Cardiac fibroblast (primary cell): ENCODE results near the gene DNALI1.

ENCODE experiments used
- DNase-seq, 2 donors: peaks; one replicate each; pipeline versions ENCODE4 v3.0.0 to v3.0.0-alpha.2; 2010; ENCODE audit warnings: low read depth in 2 of 2
- H3K4me3 ChIP-seq, 2 donors: replicated peaks in 1 of 2; 1 replicate in 1 of 2; 2 replicates in 1 of 2; pipeline ENCODE4 v1.5.1; 2011; ENCODE audit warnings: low read depth in 2 of 2, low read length in 2 of 2, mild to moderate bottlenecking in 2 of 2, moderate library complexity in 1 of 2
- TF ChIP-seq, protein P1 (sequence below): IDR thresholded peaks from one replicate; pipeline ENCODE4 v1.5.1; 2011; ENCODE audit warnings: low read depth, mild to moderate bottlenecking, low read length, inconsistent platforms

The DNALI1 gene

DNA sequence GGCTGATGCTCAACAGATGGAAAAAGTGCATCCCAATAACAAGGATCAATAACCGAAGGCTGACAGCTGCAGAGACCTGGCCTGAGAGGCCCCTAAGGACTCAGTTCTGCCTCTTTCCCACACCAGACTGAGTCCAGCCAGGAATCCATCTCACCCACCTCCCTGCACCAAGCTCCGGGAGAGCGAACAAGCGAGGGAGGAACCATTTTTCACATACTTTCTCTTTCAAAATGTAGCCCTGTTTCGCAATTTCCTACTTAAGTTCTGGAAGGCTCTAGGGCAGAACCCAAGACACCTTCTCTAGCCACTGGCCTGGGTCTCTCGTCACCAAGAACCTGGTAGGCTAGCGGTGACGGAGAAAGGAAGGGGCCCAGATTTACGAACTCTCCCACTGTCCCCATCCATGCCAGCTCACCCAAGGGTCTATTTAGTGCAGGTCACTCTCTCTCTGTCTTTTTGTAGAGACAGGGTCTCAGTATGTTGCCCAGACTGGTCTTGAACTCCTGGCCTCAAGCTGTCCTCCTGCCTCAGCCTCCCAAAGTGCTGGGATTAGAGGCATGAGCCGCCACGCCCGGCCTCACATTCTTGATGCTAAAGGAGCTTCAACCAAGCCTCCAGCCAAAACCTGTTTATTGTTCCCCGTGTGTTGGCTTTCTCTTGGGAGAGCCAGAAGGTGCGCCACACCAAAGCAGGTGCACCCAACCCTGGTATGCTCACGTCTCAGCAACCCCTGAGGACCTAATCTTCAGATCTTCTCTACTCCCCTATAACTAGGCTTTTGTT lies 49.9 kb downstream of the DNALI1 start:
- peak; percentile 44 to 75 for DNase-seq
- TF ChIP-seq, protein P1, sequence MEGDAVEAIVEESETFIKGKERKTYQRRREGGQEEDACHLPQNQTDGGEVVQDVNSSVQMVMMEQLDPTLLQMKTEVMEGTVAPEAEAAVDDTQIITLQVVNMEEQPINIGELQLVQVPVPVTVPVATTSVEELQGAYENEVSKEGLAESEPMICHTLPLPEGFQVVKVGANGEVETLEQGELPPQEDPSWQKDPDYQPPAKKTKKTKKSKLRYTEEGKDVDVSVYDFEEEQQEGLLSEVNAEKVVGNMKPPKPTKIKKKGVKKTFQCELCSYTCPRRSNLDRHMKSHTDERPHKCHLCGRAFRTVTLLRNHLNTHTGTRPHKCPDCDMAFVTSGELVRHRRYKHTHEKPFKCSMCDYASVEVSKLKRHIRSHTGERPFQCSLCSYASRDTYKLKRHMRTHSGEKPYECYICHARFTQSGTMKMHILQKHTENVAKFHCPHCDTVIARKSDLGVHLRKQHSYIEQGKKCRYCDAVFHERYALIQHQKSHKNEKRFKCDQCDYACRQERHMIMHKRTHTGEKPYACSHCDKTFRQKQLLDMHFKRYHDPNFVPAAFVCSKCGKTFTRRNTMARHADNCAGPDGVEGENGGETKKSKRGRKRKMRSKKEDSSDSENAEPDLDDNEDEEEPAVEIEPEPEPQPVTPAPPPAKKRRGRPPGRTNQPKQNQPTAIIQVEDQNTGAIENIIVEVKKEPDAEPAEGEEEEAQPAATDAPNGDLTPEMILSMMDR: no peak
- no peak overlapping the region for H3K4me3 ChIP-seq

DNA sequence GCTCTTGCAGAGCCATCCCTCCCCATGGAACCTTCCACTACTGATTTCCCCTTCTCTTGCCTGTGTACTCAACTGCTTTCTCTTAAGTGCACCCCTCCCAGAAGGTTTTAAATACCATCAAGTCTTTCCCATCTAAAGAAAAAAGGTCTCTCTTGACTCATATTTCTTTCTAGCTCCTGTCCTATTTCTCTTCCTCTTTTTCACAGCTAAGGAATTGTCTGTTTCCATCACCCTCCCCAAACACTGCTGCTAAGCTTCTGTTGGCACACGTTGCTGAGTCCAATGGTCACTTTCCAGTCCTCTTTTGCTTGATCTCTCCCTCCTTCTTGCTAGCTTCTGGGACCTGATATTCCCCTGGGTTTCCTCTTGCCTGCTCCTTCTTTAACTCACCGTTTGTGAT lies 52.3 kb downstream of the DNALI1 start:
- no peak for DNase-seq
- H3K4me3 ChIP-seq: no peak overlapping the region
- TF ChIP-seq, protein P1: no peak

DNA sequence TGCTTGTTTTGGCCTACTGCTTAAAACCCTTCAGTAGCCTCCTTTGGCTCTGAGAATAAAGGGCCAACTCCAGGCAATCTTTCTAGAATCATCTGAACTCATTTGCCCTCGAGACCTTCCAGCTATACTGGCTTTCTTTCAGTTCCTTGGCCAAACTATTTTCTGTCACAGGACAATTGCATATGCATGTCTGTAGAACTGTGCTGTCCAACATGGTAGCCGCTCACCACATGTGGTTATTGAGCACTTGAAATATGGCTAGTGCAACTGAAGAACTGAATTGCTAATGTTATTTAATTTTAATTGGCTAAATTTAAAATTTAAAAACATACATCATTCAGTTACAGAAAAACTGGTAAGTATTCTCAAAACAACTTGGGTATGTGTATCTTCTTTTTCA lies 53.3 kb downstream of the DNALI1 start:
- TF ChIP-seq, protein P1: no peak
- no peak for DNase-seq
- H3K4me3 ChIP-seq: no peak overlapping the region

DNA sequence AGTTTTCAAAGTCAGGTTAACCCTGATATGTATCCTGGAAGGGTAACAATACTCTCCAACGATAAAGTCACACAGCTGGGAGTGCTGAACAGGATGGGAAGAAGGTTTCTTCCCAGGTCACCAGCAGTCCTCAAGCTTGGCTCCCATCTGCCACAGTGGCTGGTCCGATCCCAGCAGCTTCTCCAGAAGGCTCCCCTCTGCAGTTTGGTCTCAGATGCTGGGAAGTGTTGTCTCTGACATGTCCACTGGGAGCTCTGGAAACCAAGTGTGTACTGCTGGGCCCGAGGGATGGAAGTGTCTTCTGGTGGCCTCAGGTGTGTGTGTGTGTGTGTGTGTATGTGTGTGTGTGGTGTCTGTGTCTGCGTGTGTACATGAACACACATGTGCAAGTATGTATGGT lies 55.4 kb downstream of the DNALI1 start:
- TF ChIP-seq, protein P1: no peak
- DNase-seq: no peak
- no peak overlapping the region for H3K4me3 ChIP-seq

DNA sequence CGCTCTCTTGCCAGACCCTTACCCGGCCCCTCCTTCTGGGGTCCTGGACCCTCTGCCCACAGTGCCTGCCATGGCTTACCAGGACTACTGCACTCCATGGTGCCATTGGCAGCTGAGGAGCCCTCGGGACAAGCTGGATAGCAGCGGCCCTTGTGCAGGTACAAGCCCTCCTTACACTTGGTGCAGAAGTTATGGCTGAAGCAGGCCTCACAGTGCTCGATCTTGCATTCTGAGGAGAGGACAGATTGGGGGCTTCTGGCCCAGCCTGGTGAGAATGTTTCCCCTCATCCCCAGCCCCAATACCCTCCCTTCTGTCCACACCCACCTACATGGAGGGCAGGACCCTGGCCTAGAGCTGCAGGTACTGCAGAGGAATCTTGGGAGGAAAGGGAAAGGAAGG lies 57.4 kb downstream of the DNALI1 start:
- no peak for DNase-seq
- TF ChIP-seq, protein P1: no peak
- H3K4me3 ChIP-seq: no peak overlapping the region

DNA sequence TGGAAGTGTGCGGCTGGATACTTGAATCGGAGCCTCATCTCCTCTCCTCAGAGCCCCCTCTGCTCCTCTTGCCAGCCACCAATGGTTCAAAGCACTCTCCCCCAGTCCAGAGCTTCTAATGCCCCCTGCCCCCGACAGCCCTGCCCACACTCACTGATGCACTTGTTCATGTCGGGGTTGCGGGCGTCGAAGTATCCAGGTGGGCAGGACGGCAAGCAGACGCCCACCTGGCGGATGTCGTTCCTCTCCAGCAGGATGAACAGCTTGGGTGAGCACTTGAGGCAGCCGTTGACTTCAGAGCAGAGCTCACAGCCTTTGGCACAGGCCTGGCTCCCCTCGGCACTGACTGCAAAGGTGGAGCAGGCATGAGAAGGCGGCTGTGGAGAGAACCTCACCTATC lies 59.6 kb downstream of the DNALI1 start:
- H3K4me3 ChIP-seq: no peak overlapping the region
- TF ChIP-seq, protein P1: no peak
- DNase-seq: no peak
